Left ventricle myocardium inferior (tissue), 1 donor: ENCODE data around the gene GCM1. TPM values are rescaled to one million over a fixed set of nuclear protein-coding genes. Genes with fewer than 3 reads are reported as not detected.
"Not testable (repeated sequence)": the region's sequence is repeated elsewhere in the genome, so short reads cannot be mapped to it uniquely, and the experiment has no call there.

ENCODE experiments used
- DNase-seq: peaks from one replicate; pipeline ENCODE4 v3.0.0-alpha.2; 2020
- H3K27ac ChIP-seq: fragments of 200-600 bp; replicated peaks from 2 replicates; pipeline ENCODE4 v1.8.0; 2021
- H3K27me3 ChIP-seq: fragments of 200-600 bp; 2 replicates; pipeline ENCODE4 v1.8.0; 2021; ENCODE audit warnings: low read depth
- H3K36me3 ChIP-seq: fragments of 200-600 bp; 2 replicates; pipeline ENCODE4 v1.8.0; 2021
- H3K4me1 ChIP-seq: fragments of 200-600 bp; 2 replicates; pipeline ENCODE4 v1.8.0; 2021
- H3K4me3 ChIP-seq: fragments of 200-600 bp; 2 replicates; pipeline ENCODE4 v1.8.0; 2021; ENCODE audit warnings: mild to moderate bottlenecking, moderate library complexity
- H3K9me3 ChIP-seq: fragments of 200-600 bp; replicated peaks from 2 replicates; pipeline ENCODE4 v1.8.0; 2021
- intact Hi-C: fragments of 100-400 bp; cut with micrococcal nuclease; formaldehyde crosslinking; loops from one replicate; pipeline ENCODE4 v1.11.0; 2022
- total RNA-seq: library from RNA; stranded (reverse); fragmentation: NEBNext Ultra II Directional; extraction: Animal tissue kit (Norgen Biotek cat#: 25700); gene quantifications from one replicate; pipeline ENCODE4 v1.2.1, GENCODE V29; 2021
- TF ChIP-seq, protein P1 (sequence below): fragments of 200-600 bp; IDR thresholded peaks from 2 replicates; pipeline ENCODE4 v1.8.0; 2021; ENCODE audit warnings: antibody characterized with exemption, mild to moderate bottlenecking, borderline replicate concordance
- donor health status: DM: no; HTN: yes; CAD: no; lungs with severe emphysema.

GCM1 gene
- total RNA-seq, 1 donor from 2014 or later, result not detected

DNA sequence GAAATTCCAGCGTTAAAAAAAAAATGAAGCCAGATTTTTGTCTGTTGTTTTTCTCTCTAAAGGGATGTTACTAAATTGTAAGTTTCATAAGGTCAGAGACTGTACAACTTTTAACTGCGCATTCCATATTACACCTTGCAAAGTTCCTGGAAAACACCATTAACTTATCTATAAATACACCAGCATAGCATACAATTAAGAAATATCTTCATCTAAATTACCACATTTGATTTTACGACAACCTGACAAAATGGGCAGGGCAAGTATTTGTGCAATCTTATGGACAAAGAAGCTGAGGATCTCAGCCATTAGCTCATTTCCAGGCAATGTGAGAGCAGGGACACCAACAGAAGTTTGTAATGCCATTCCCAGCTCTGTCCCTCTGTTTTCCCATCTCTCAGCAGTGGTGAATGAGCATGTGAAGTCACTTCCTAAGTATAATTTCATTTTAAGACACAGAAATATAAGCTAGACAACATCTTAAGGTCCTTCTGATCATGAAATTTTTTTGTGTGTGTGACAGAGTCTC is 12.9 kb upstream of the GCM1 start:
- H3K27me3 ChIP-seq, result no peaks in the 10 kb centered on the region
- TF ChIP-seq, protein P1, sequence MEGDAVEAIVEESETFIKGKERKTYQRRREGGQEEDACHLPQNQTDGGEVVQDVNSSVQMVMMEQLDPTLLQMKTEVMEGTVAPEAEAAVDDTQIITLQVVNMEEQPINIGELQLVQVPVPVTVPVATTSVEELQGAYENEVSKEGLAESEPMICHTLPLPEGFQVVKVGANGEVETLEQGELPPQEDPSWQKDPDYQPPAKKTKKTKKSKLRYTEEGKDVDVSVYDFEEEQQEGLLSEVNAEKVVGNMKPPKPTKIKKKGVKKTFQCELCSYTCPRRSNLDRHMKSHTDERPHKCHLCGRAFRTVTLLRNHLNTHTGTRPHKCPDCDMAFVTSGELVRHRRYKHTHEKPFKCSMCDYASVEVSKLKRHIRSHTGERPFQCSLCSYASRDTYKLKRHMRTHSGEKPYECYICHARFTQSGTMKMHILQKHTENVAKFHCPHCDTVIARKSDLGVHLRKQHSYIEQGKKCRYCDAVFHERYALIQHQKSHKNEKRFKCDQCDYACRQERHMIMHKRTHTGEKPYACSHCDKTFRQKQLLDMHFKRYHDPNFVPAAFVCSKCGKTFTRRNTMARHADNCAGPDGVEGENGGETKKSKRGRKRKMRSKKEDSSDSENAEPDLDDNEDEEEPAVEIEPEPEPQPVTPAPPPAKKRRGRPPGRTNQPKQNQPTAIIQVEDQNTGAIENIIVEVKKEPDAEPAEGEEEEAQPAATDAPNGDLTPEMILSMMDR, result no peak
- H3K9me3 ChIP-seq, result peaks cover 5% of the 10 kb centered on the region
- no peaks in the 10 kb centered on the region for H3K36me3 ChIP-seq
- no peak overlapping the region for H3K27ac ChIP-seq
- no peak for DNase-seq
- H3K4me3 ChIP-seq, result no peak overlapping the region
- intact Hi-C loops, result no loop called here
- H3K4me1 ChIP-seq, result no peaks in the 10 kb centered on the region

DNA sequence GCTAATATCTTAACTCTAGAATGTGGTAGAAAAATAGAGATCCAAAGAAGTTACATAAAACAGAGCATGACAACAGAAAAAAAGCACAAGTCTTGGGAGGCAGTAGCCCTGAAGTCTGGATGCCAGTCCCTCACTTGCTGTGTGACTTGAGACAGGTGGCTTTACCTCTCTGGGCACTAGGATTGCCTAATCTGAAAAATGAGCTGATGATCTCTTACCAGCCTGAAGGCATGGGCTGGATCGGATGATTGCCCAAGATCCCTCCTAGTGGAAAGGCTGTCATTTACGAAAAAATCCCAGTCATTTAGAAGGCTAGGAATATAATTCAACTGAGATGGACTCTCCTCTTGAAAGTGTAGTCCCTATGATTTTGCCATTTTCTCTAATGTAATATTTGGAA is 10.9 kb upstream of the GCM1 start:
- H3K27me3 ChIP-seq, result no peaks in the 10 kb centered on the region
- peaks cover 5% of the 10 kb centered on the region for H3K9me3 ChIP-seq
- DNase-seq, result no peak
- no peaks in the 10 kb centered on the region for H3K36me3 ChIP-seq
- TF ChIP-seq, protein P1, result no peak
- intact Hi-C loops, result no loop called here
- no peak overlapping the region for H3K27ac ChIP-seq
- no peak overlapping the region for H3K4me3 ChIP-seq
- no peaks in the 10 kb centered on the region for H3K4me1 ChIP-seq

- H3K4me3 ChIP-seq, H3K4me1 ChIP-seq, H3K27me3 ChIP-seq, intact Hi-C loops, H3K9me3 ChIP-seq, DNase-seq, H3K27ac ChIP-seq, H3K36me3 ChIP-seq: not testable (repeated sequence)
Measured at GRCh38 chr6:53158076-53158475, 9.4 kb upstream of the GCM1 start.

GRCh38 chr6:53155279-53155678 is 6.6 kb upstream of the GCM1 start:
- H3K36me3 ChIP-seq, H3K27ac ChIP-seq, H3K4me1 ChIP-seq, DNase-seq, intact Hi-C loops, H3K4me3 ChIP-seq, H3K9me3 ChIP-seq, H3K27me3 ChIP-seq: not testable (repeated sequence)

GRCh38 chr6:53154794-53155193 is 6.2 kb upstream of the GCM1 start:
- TF ChIP-seq, protein P1, result no peak
- Histone ChIP-seq H3K27ac (no peak overlapping the region), H3K36me3 (no peaks in the 10 kb centered on the region), H3K27me3 (peaks cover 5% of the 10 kb centered on the region), H3K4me3 (no peak overlapping the region), H3K4me1 (no peaks in the 10 kb centered on the region), H3K9me3 (no peaks in the 10 kb centered on the region)
- intact Hi-C loops, result no loop called here
- no peak for DNase-seq

- TF ChIP-seq, protein P1, result no peak
- DNase-seq, result no peak
- H3K27ac ChIP-seq, result no peak overlapping the region
Measured at GRCh38 chr6:53154071-53154470, 5.4 kb upstream of the GCM1 start.

DNA sequence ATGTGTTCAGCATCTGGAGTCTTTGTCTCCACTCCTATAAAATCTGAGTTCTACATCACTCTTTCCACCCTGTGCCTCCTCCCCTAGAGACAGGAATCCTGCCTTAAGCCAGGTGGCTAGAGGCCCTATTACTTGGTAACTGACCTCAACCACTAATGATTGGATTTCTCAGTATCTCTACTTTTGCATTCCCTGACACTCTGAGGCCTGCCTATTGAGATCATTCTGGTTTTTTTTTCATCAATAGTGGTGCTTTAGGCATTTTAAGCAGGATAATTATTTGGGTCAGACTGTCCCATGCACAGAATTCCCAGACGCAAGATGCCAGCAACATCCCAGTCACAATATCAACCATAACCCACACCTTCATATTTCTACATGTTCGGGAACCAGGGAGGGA is 3.9 kb upstream of the GCM1 start:
- Histone ChIP-seq H3K27ac (no peak overlapping the region), H3K4me3 (no peak overlapping the region), H3K4me1 (no peaks in the 10 kb centered on the region), H3K27me3 (peaks cover 5% of the 10 kb centered on the region), H3K9me3 (no peaks in the 10 kb centered on the region), H3K36me3 (no peaks in the 10 kb centered on the region)
- no peak for DNase-seq
- intact Hi-C loops, result no loop called here
- TF ChIP-seq, protein P1, result no peak

More at GRCh38 chr6:53154071-53154470, 5.4 kb upstream of the GCM1 start:
- no peak overlapping the region for H3K4me3 ChIP-seq
- H3K27me3 ChIP-seq, result peaks cover 5% of the 10 kb centered on the region
- intact Hi-C loops, result no loop called here
- H3K4me1 ChIP-seq, result no peaks in the 10 kb centered on the region
- H3K9me3 ChIP-seq, result no peaks in the 10 kb centered on the region
- no peaks in the 10 kb centered on the region for H3K36me3 ChIP-seq
